Epithelial cell of esophagus (primary cell): ENCODE results near the gene CCDC81.
"Not testable (repeated sequence)": the region's sequence is repeated elsewhere in the genome, so short reads cannot be mapped to it uniquely, and the experiment has no call there.

ENCODE experiments used
- DNase-seq: peaks from one replicate; pipeline ENCODE4 v3.0.0; 2010; ENCODE audit warnings: low read depth
- H3K4me3 ChIP-seq: 2 replicates; pipeline ENCODE4 v1.5.1; 2011; ENCODE audit warnings: mild to moderate bottlenecking, low read length, control low read depth
- TF ChIP-seq, protein P1 (sequence below): IDR thresholded peaks from 2 replicates; pipeline ENCODE4 v1.5.1; 2011; ENCODE audit warnings: low read depth, mild to moderate bottlenecking, low read length, control low read depth, inconsistent platforms; ENCODE audit not compliant: insufficient read depth; ENCODE audit errors: missing control alignments

Gene CCDC81

DNA sequence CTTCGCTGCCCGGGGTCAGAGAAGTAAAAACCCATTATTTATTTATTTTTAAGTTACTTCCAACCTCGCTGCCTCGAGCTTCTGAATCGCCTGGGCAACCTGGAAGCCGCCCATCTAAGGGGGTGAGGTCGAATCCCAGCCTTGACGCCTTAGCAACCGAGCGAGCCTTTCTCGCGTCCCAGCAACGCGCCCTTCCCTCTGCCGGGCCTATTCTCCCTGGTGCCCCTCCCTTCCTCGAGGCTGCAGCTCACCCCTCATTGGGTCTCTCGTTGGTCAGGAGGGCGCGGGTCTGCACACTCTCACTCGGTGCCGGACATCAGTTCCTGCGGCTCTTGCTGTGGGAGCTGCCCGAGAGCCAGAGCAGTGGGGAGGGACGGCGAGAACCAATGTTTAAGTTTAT is at the start of gene CCDC81:
TSS of gene CCDC81 (plus strand) at position 302 of the 400 bp plus-strand sequence. CDS start 277 bp downstream, outside the sequence.
- no peak within 1 kb of the TSS for H3K4me3 ChIP-seq
- TF ChIP-seq, protein P1, sequence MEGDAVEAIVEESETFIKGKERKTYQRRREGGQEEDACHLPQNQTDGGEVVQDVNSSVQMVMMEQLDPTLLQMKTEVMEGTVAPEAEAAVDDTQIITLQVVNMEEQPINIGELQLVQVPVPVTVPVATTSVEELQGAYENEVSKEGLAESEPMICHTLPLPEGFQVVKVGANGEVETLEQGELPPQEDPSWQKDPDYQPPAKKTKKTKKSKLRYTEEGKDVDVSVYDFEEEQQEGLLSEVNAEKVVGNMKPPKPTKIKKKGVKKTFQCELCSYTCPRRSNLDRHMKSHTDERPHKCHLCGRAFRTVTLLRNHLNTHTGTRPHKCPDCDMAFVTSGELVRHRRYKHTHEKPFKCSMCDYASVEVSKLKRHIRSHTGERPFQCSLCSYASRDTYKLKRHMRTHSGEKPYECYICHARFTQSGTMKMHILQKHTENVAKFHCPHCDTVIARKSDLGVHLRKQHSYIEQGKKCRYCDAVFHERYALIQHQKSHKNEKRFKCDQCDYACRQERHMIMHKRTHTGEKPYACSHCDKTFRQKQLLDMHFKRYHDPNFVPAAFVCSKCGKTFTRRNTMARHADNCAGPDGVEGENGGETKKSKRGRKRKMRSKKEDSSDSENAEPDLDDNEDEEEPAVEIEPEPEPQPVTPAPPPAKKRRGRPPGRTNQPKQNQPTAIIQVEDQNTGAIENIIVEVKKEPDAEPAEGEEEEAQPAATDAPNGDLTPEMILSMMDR, result no peak
- DNase-seq, result no peak

DNA sequence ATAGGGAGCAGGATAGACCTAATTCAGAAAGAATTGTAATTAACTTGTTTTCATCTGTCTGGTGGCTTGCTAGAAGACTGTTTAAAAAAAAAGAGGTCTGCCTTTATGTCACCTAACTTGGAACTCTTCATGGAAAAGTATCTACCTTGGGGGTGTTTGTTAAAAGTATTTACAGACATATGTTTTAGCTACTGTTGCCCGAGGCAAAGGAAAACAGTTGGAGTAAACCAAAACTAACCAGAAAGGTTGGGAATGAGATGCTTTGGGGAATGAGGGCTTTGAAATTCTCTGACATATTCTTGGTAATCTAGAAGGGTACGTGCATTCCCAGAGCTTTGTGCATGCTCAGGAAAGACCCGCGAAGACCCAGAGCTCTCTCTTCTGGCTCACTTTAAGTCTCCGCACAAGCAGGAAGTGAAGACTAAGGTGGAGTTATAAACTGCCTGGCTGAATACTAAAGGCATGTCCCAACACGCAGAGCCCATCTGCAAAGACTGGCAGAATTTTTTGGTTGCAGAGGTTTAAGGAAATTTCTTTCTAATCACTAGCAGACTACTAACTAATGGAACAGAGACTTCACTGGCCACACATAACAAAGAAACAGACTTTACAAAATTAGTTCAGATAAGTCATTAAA is 39.4 kb upstream of the CCDC81 start:
- TF ChIP-seq, protein P1, result no peak
- DNase-seq, result peak; percentile 74
- no peak overlapping the region for H3K4me3 ChIP-seq

DNA sequence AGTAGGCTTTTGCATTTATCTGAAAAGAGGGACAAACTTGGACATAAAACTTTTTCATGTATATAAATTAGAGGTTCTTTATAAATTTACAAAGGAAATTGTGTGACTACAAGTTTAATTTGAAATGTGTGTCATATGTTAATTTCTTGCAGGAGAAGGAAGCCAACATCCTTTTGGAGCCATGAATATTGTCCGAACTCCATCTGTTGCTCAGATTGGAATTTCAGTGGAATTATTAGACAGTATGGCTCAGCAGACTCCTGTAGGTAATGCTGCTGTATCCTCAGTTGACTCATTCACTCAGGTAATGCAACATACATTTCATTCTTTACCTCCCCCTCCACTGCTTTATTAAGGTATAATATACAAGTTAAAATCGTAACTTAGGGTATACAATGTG is 37.5 kb upstream of the CCDC81 start:
- TF ChIP-seq, protein P1, result no peak
- no peak for DNase-seq
- no peak overlapping the region for H3K4me3 ChIP-seq

DNA sequence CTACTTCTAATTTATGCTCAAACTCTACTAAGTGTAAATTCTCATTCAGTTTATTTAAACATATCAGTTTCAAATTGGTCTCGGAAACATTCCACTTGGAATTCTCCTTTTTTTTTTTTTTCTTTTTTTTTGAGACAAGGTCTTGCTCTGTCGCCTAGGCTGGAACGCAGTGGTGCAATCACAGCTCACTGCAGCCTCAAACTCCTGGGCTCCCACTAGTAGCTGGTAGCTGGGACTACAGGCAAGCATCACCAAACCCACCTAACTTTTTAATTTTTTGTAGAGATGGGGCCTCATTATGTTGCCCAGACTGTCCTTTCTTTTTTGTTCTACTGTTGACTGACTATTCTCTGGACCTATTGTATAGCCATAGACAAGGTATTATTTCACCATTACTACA is 33.3 kb upstream of the CCDC81 start:
- no peak overlapping the region for H3K4me3 ChIP-seq
- DNase-seq, result no peak
- TF ChIP-seq, protein P1, result no peak

DNA sequence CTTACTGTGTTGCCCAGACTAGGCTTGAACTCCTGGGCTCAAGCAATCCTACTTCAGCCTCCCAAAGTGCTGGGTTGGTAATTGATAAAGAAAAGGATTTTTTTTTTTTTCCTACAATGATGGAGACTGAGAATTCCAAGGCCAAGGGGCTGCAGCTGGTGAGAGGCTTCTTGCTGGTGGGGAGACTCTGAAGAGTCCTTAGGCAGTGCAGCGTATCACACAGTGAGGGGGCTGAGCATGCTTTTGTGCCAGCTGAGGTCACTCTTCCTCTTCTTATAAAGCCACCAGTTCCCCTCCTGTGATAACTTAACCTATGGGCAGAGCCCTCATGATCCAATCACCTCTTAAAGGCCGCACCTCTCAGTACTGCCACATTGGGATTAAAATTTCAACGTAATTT is 28.2 kb upstream of the CCDC81 start:
- no peak overlapping the region for H3K4me3 ChIP-seq
- no peak for DNase-seq
- TF ChIP-seq, protein P1, result no peak

DNA sequence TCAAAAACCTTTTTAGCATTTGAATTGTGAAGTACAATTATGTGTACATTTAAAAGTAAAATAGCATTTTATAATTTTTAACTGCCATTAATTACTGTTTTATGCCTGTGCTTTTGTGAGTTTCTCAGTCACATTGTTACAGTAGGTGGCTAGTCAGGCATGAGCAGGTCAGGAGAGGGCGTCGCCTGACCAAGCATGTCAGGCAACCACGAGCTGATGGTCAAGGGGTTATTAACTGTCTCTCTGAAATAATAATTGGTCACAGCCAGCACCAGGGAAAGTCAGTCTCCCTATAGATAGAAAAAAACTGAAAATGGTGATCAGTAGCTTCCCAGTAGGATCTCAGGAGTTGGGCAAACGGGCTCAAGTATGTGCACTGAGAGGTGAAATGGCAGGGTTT is 19.4 kb upstream of the CCDC81 start:
- no peak for DNase-seq
- no peak overlapping the region for H3K4me3 ChIP-seq
- TF ChIP-seq, protein P1, result no peak

DNA sequence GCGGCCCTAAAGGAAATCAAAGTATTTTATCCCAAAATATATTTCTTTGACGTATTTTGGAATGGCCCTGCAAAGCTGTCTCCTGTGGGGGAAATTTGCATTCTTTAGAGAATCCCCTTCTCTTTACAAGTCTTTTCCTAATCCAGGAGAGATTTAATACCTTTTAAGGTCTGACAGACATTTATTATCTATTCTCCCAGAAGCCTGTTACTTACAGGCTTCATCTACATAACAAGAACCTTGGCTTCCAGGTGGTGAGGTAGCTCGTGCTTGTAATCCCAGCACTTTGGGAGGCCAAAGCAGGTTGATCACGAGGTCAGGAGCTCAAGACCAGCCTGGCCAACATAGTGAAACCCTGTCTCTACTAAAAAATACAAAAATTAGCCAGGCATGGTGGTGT is 17.3 kb upstream of the CCDC81 start:
- not testable (repeated sequence) for H3K4me3 ChIP-seq, DNase-seq
